A204.1 (cell line): ENCODE data around the gene ESM1.
"Not testable (repeated sequence)": the region's sequence is repeated elsewhere in the genome, so short reads cannot be mapped to it uniquely, and the experiment has no call there.

Experiments used
- FAIRE-seq: peaks from 2 replicates; lab custom pipeline; 2012; peaks lifted over from hg19 to GRCh38; lab: Jason Lieb, UNC

The ESM1 gene, protein sequence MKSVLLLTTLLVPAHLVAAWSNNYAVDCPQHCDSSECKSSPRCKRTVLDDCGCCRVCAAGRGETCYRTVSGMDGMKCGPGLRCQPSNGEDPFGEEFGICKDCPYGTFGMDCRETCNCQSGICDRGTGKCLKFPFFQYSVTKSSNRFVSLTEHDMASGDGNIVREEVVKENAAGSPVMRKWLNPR

DNA sequence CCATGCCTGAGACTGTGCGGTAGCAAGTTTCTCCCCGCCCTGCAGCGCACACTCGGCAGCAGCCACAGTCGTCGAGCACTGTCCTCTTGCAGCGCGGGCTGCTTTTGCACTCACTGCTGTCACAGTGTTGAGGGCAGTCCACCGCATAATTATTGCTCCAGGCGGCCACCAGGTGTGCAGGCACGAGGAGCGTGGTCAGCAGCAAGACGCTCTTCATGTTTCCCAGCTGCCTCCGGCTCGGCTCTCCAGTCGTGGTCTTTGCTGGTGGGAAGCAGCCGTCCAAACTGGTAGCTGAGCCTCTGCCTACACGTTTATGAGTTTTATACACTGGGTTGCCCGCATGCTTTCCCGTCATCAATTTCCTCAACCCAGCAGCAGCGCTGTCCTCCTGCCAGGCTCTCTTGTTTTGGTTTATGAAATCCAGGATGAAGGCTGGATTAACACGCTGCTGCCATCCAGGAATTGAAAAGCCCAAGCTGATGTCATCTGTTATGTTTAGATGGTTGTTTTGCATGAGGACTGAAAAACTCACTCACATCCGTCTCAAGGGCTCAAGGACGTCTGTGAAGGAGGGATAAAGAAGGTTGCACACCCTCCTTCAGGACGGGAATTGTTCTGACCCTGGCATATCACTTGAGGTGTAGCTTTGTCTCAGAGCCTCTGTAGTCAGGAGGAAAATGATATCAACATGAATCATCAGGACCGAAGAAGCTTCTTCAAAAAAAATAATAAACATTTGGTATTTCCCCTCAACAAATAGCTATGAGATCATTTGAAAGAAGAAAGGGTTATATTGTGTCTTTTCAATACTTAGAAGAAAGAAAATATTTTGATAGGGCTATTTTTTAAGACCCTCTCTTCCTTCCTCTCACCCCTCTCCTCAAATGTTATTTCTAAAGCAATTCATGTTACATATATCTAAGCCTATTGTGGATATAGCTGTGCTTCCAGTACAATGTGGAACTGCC is at the start of gene ESM1:
ESM1 (minus strand) TSS at position 293 of the 968 bp plus-strand sequence; CDS start at position 217, 76 bp downstream.
- FAIRE-seq, result no peak

DNA sequence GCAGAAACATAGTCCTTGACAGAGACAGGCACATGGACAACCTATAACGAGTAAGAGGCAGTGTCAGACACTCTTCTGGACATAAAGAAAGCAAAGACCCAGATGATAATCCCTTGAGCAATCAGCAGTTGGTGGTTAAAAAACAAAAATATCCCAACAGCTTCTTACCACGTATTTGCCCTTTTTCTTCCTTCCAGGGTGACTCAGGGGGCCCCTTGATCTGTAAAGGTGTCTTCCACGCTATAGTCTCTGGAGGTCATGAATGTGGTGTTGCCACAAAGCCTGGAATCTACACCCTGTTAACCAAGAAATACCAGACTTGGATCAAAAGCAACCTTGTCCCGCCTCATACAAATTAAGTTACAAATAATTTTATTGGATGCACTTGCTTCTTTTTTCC is 48.2 kb upstream of the ESM1 start:
- no peak for FAIRE-seq

DNA sequence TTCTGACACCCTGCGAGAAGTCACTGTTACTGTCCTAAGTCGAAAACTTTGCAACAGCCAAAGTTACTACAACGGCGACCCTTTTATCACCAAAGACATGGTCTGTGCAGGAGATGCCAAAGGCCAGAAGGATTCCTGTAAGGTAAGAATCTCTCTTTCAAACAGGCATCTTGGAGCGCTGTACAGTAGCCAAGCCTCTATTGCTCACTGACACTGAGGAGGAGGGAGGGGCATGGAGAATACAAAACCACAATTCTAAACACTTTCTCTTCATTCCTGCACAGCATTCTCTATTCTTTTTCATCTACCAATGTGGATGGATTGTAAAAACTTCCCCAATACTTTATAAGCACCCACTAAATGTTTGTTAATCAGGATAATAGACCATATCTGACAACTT is 46.1 kb upstream of the ESM1 start:
- FAIRE-seq, result no peak

DNA sequence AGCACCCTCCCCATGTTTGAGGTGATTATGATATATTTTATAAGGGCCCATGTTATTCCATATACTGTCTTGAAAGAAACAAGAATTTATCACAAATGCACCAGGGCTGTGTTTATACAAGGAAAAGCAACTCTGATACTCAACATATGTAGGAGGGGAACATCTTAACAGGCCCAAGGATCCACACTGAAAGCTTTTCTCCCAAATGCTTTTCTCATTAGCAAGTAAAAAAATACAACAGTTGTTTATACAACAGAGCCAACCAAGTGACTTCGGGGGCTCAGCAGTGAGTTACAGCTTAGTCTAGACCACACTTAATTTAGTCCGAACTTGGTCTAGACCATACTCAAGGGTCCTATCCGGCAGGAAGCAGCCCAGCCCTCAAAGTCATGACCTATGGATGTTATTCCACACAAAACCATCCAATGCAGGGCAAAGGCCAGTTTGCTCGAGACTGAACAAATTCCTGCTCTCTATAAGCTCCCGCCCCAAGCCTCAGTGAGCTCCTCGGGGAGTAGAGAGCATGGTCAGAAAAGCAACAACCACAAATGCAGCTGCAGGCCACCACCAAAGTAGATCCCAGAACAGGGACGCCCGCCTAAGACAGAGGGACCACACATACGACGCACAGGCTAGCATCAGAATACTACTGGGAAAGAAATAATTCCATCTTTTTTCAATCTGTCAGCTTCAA is 45.4 kb upstream of the ESM1 start:
- FAIRE-seq, result no peak

DNA sequence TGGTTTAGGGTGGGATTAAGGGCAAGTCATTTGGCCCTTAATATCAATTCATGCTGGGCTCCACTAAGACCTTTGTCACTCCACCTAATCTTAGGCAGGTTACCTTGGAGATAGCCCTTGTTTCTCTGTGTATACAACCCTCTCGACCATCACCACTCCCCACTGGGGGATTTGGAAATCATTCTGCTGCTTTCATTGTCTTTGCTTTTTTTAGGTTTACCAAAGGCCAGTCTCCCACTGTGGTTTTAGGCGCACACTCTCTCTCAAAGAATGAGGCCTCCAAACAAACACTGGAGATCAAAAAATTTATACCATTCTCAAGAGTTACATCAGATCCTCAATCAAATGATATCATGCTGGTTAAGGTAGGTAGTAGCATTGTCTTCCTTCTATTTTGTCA is 44.8 kb upstream of the ESM1 start:
- FAIRE-seq, result no peak

DNA sequence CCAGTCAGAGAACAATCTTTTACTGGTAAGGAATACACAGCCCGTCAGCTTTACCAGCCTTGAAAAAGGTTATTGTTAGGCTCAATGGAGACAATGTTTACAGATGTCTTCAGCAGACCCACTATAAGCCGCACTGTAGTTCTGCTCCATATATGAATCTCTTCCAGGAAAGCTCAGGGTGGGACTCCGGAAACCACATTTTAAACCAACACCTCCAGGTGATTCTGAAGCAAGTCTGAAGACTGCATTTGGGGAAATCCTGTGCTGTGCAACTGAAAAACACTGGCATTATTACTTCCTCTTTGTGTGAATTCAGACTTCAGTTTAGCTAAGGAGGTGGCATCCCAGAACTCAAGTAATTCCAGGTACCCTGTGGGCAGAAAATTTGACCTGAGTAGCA is 42.2 kb upstream of the ESM1 start:
- no peak for FAIRE-seq

DNA sequence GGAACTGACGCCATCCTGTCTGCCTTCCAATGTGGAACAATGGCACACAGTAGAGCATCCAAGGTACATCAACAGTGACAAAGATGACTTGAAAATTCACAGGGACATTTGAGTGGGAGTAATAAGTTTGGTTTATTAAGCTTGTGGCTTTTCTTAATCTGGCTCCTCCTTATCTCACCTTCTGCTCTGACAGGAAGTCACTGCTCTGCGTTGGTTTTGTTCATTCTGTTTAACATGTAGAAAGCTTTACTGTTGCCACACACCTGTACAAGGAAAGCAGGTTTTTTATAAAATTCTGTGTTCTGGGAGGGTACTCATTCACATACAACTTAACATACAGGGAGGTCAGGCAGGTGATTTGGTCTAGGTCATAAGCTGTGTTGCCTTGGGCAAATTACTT is 37.1 kb upstream of the ESM1 start:
- FAIRE-seq, result no peak

DNA sequence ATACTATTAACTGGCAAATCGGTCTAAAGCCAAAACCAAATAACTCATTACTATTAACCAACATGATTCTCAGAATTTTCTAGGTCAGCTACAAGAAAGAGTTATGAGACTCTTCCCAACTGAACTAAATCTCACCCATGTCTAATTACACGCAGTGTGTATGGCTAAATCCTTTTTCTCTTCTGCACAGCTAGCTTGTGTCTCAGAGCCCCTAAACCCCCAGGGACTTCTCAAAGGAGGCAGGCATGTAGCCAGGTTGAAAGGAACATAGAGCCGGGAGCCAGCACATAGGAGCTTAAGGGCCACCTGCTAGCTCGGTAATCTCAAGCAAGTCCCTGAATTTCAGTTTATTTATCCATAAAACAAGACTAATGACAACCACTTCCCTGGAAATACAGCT is 36.4 kb upstream of the ESM1 start:
- FAIRE-seq, result no peak

DNA sequence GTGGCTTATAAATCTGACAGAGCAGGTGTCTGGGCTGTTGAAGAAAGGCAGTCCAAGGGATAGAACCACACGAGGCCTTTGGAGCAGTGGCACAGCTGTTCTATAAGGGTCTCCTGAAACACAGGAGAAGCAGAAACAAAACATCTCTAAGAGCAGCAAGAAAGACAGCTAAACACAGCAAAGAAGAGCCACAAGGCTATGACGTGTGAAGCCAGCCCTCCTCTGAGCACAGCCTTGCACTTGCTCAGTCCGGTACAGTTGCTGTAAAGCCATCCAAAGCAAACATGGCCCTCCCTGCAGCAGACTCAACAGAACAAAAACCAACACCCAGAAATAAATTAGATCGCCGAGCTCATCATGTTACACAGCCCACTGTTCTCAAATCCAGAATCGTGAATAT is 36.0 kb upstream of the ESM1 start:
- FAIRE-seq, result no peak

DNA sequence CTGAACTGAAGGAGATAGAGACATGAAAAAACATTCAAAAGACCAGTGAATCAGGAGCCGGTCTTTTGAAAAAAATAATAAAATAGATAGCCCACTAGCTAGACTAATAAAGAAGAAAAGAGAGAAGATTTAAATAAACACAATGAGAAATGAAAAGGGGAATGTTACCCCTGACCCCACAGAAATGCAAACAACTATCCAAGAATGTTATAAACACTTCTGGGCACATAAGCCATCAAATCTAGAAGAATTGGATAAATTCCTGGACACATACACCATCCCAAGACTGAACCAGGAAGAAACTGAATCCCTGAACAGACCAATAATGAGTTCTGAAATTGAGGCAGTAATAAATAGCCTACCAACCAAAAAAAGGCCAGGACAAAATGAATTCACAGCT is 24.8 kb upstream of the ESM1 start:
- FAIRE-seq, result not testable (repeated sequence)

DNA sequence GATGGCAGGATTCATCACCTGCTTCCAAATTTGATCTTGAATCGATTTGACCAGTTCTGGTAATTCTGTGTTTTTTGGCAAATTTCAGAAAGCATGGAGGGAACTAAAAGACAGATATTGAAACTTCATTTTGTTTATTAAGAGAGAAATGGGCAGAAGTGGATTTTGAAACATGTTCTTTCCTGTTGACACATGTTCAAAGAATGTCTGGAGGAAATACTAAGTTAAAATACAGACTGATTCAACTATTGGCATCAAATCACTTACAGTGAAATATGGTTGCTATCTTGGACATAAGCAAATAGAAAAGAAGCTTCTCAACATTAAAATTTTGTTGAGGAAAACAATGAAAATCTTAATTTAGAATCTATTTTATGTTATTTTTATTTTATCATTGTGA is 19.3 kb upstream of the ESM1 start:
- no peak for FAIRE-seq

DNA sequence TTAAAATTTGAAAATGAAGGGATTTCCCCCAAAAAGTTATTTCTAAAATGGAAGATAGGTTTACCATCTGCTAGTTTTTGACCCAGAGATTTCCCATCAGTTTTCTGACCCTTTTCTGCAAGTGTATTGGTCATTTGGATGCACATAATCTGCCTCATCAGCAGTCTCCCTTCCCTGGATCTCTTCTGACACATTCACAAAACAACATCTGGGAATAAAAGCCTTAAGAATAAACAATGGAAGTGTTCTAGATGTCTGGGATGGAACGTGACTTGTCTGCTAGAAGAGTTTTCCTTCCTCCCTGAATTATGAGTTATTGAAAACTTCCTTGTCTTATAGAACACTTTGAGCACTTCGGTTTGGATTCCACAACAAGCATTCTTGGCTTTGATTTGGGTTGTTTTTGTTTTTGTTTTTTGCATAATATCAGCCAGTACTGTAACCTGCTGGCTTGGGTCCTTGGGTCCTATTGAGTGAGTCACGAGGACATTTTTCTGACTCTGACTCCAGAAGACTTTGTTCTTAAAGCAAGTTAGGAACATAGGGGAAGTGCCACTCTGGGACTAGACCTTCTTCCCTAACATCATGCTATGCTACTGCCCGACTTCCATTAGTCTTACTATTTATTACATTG is 18.2 kb upstream of the ESM1 start:
- FAIRE-seq, result no peak

DNA sequence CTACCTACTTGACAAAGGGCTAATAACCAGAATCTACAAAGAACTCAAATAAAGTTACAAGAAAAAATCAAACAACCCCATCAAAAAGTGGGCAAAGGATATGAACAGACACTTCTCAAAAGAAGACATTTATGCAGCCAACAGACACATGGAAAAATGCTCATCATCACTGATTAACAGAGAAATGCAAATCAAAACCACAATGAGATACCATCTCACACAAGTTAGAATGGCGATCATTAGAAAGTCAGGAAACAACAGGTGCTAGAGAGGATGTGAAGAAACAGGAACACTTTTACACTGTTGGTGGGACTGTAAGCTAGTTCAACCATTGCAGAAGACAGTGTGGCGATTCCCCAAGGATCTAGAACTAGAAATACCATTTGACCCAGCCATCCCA is 16.8 kb upstream of the ESM1 start:
- not testable (repeated sequence) for FAIRE-seq

DNA sequence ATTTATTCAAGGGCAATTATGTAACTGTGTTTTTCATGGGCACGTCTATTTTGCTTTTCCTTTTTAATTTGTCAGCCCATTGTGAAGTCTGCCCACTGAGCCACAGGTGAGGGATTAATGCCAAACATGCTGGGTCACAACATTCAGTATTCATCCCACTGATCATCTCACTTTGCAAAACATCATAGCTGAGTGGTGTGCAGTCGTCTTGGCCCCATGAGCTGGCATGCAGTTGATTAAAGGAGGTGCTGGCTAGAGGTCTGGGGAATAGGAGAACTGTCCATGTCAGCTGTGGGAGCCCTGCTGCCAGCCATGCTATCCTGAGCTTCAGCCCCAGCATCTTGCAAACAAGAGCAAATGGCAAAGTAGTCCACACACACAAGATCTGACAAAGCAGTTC is 11.7 kb upstream of the ESM1 start:
- FAIRE-seq, result no peak

DNA sequence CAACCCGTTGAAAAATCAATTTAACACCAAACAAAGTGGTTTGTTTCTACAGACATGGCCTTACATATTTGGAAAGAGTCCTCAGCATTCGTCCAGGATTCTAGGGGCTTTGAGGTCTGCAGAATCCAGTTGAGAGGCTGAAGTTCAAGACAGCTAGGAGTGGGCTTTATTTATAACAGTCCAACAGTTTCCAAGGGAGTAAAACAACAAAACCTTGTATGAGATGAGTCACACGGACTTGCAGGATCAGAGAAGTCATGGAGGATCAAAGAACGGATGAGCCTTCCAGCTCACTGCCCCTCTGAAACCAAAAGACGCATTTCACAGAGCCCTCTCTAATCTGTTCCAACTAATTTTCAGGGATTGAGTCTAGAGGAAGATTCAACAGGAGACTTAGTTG is 11.1 kb upstream of the ESM1 start:
- FAIRE-seq, result no peak

DNA sequence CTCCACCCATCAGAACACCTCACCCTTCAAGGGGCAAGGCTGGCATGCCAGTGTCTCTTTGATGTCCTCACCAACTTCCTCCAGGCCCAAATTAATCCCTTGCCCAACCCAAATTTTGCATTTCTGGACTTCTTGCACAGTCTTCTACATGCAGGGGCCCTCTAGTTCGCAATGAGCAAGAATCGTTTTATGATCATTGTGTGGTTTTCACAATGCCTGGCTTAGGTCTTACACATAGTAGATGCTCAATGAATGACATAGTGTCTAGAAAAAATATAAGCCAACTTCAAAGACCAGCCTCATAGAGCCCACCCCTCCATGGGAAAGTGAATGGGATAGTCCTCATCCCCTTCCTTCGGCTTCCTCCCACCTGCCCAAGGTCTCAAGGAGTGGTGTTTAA is 9.8 kb upstream of the ESM1 start:
- FAIRE-seq, result no peak

DNA sequence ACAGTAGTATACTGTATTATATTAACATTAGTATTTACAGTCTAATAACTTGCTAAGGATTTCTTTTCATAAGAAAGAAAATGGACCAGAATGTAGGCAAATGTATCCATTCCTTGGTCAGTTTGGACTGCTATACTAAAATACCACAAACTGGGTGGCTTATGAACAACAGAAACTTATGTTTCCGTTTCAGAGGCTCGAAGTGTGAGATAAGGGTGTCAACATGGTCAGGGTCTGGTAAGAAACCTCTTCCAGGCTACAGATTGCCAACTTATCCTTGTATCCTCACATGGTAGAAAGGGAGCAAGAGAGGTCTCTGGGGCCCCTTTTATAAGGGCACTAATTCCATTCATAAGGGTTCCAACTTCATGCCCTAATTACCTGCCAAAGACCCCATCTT is 9.2 kb upstream of the ESM1 start:
- no peak for FAIRE-seq

DNA sequence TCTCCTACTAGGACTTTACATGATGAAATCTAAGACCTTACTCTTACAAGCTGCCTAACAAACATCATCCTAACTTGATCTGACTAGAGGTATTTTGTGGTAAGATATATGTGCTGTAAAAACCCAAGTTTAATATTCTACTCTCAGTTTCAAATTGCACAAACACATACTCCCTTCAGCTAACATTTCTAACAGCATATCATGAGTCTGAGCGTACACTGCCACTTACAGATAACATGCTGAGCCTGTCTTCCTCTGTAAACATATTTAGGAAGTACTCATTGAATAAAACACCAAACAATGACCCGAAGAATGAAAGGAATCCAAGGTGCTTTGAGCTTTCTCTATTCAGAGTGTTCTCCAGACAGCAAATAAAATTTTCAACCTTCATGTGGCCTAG is 7.9 kb upstream of the ESM1 start:
- no peak for FAIRE-seq

DNA sequence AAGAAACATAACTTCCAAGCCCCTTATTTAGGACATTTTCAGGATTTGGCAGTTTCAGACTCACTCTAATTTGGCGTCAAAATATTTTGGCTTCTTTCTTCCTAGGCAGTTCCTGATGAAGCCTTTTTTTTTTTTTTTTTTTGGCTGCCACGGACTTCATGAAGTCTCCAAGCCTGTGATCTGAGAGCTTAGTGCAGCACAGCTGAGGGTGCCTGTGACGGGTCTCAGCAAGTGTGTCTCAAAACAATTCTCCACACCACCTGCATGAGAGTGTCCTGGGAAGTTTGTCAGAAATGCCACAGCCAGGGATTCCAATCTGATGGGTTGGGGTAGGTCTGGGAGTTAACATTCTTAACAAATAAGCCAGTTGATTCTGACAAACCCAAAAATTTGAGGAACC is 6.0 kb upstream of the ESM1 start:
- FAIRE-seq, result no peak

DNA sequence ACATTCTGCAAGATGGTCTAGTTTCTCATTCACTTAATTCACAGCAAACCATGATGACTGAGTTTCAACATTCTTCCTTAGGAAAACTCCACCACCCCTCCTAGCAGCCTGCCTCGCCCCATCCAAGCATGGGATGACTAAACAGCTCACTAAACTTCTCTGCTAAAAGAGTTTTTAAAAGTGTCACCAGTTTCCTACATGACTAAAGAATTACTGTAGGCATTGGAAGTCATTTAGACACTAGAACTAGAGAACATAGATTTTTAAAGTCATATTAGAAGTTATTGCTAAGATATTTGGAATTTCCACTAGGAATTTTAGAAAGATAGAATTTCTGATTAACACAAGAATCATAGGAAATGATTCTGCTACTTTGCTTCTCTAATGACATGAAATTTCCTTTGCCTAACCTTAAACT is 5.5 kb upstream of the ESM1 start:
- FAIRE-seq, result no peak

DNA sequence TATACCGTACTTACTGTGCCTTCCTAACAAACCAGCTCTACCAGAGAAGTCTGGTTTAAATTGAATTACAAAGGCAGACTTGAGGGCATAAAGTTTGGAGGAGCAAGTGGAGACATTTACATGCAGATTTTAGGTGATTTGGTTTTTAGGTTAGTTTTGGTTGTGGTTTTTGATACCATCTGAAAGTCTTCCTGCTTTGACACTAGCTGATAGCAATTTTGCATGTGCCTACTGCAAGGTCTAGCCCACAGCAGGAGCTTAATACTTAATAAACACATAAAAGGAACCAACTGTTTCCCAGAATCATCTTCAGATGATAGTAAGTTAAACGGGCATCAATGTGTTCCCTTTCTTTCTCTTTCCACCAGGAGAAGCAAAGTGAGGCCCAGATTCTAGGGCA is 3.4 kb upstream of the ESM1 start:
- FAIRE-seq, result no peak

DNA sequence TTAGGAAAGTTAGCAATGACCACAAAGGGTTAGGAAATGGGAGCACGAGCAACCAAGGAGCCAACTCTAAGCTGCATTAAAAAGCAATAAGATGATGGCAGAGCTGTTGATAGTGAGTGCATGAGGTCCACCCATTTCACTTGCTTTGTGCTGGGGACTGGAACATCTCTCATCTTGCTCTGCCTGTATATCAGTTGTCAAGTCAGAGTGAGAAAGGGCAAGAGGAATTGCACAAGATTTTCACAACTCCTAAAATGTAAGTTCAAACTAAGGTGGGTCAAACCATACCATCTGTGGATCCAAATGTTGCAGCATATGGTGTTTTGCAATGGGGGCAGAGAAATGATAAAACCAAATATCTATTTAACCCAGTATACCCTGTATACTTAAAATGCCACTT is 2.8 kb upstream of the ESM1 start:
- no peak for FAIRE-seq

DNA sequence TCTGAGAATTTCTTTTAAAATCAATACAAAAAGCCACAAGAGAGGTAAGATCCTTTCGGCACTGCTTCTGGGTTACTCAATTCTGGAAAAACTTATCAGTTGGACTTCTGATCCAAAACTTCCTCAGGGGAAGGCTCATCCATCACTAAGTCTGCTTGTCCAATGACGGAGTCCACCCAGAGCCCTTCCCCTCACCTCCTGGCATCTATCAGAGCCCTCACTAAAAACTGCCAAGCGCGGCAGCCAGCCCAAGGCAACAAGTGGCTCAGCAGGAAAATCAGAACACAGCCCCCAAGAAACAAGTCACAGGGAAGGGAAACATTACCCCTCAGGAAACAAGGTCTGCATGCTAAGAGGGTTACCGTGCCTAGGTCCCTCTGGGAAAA is 869 bp upstream of the ESM1 start:
- no peak for FAIRE-seq
